ENCODE data around the gene BCAT1. TPM values are rescaled to one million over a fixed set of nuclear protein-coding genes. Genes with fewer than 3 reads are reported as not detected.
"Not testable (repeated sequence)": the region's sequence is repeated elsewhere in the genome, so short reads cannot be mapped to it uniquely, and the experiment has no call there.

BCAT1 gene
- total and polyA plus RNA-seq, 2 donors from 2014 or later = 1.3 to 15.5 TPM

DNA sequence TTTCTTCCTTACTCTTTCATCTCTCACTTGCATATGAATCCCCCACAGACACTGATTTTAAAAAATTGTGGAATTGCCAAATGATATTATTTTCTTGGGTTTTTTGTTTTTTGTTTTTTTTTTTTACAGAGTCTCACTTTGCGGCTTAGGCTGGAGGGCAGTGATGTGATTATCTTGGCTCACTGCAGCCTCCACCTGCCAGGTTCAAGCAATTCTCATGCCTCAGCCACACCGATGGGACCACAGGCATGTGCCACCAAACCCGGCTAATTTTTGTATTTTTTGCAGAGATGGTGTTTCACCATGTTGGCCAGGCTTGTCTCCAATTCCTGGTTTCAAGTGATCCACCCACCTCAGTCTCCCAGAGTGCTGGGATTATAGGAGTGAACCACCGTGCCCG is 68.2 kb downstream of the BCAT1 start:
- no peak for TF ChIP-seq CTCF (IDR thresholded peaks at IDR 0.05; ENCODE audit: borderline replicate concordance, extremely low read depth, insufficient read depth)
- Histone ChIP-seq H3K9ac (ENCODE audit: low read length in 3 of 3) (no peak overlapping the region), H3K36me3 (ENCODE audit: control insufficient read depth in 2 of 3, insufficient read depth in 3 of 3, low read length in 3 of 3) (no peaks in the 10 kb centered on the region), H3K4me1 (ENCODE audit: control insufficient read depth in 2 of 3, insufficient read depth in 2 of 3, low read depth in 1 of 3, low read length in 3 of 3) (no peaks in the 10 kb centered on the region), H3K9me3 (ENCODE audit: control insufficient read depth in 2 of 3, insufficient read depth in 1 of 3, low read length in 3 of 3) (no peaks in the 10 kb centered on the region), H3K4me3 (ENCODE audit: low read length in 3 of 3) (no peak overlapping the region), H3K27me3 (ENCODE audit: control insufficient read depth, insufficient read depth, low read length) (no peaks in the 10 kb centered on the region), H3K27ac (ENCODE audit: low read depth in 2 of 2, low read length in 2 of 2) (no peak overlapping the region)
- DNase-seq (no peak), FAIRE-seq (no peak)
- intact Hi-C loops (cut with DNase I) = no loop called here

DNA sequence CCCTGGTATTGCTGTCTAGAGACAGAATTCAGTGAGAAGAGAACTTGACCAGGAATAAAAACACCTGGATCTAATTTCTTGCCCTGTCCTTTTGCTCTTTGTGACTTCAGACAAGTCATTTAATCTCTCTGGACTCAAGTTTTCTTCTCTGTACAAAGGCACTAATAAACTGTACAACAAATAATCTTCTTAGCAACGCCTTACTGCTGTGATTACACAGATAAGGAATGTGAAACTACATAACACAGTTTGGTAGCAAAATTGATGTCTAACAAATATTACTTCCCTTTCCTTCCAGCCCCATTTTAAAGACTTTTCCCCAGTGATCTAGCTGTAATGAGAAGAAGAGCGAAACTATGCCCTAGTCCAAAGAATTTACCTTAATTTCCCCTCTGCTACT is 69.3 kb downstream of the BCAT1 start:
- DNase-seq (no peak), FAIRE-seq (no peak)
- Histone ChIP-seq H3K9me3 (ENCODE audit: control insufficient read depth in 2 of 3, insufficient read depth in 1 of 3, low read length in 3 of 3) (no peaks in the 10 kb centered on the region), H3K27me3 (ENCODE audit: control insufficient read depth, insufficient read depth, low read length) (no peaks in the 10 kb centered on the region), H3K4me3 (ENCODE audit: low read length in 3 of 3) (no peak overlapping the region), H3K9ac (ENCODE audit: low read length in 3 of 3) (no peak overlapping the region), H3K36me3 (ENCODE audit: control insufficient read depth in 2 of 3, insufficient read depth in 3 of 3, low read length in 3 of 3) (no peaks in the 10 kb centered on the region), H3K4me1 (ENCODE audit: control insufficient read depth in 2 of 3, insufficient read depth in 2 of 3, low read depth in 1 of 3, low read length in 3 of 3) (no peaks in the 10 kb centered on the region), H3K27ac (ENCODE audit: low read depth in 2 of 2, low read length in 2 of 2) (no peak overlapping the region)
- intact Hi-C loops (cut with DNase I) = no loop called here
- no peak for TF ChIP-seq CTCF (IDR thresholded peaks at IDR 0.05; ENCODE audit: borderline replicate concordance, extremely low read depth, insufficient read depth)

DNA sequence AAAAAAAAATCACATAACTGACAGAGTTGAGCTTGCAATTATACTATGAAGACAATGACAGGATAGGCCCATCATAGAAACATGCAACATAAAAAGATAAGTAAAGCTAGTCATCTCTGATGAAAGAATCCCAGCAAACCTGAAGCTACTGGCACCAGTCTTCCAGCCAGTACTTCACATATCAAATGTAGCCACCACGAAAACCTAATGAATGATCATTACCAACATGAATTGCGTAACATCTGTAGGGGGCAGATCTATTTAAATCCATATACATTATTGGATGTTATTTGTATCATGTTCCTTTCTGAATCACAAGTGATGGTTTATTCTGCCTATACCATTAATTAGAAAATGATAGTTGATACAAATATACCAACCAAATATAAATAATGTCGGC is 73.9 kb downstream of the BCAT1 start:
- Histone ChIP-seq H3K9me3 (ENCODE audit: control insufficient read depth in 2 of 3, insufficient read depth in 1 of 3, low read length in 3 of 3) (no peaks in the 10 kb centered on the region), H3K27ac (ENCODE audit: low read depth in 2 of 2, low read length in 2 of 2) (no peak overlapping the region), H3K4me3 (ENCODE audit: low read length in 3 of 3) (no peak overlapping the region), H3K4me1 (ENCODE audit: control insufficient read depth in 2 of 3, insufficient read depth in 2 of 3, low read depth in 1 of 3, low read length in 3 of 3) (no peaks in the 10 kb centered on the region), H3K36me3 (ENCODE audit: control insufficient read depth in 2 of 3, insufficient read depth in 3 of 3, low read length in 3 of 3) (no peaks in the 10 kb centered on the region), H3K27me3 (ENCODE audit: control insufficient read depth, insufficient read depth, low read length) (no peaks in the 10 kb centered on the region), H3K9ac (ENCODE audit: low read length in 3 of 3) (no peak overlapping the region)
- intact Hi-C loops (cut with DNase I) = no loop called here
- DNase-seq (no peak), FAIRE-seq (no peak)
- TF ChIP-seq CTCF (IDR thresholded peaks at IDR 0.05; ENCODE audit: borderline replicate concordance, extremely low read depth, insufficient read depth) = no peak

- DNase-seq (no peak), FAIRE-seq (no peak)
- Histone ChIP-seq H3K4me3 (ENCODE audit: low read length in 3 of 3) (no peak overlapping the region), H3K9ac (ENCODE audit: low read length in 3 of 3) (no peak overlapping the region), H3K9me3 (ENCODE audit: control insufficient read depth in 2 of 3, insufficient read depth in 1 of 3, low read length in 3 of 3) (no peaks in the 10 kb centered on the region), H3K27me3 (ENCODE audit: control insufficient read depth, insufficient read depth, low read length) (no peaks in the 10 kb centered on the region), H3K27ac (ENCODE audit: low read depth in 2 of 2, low read length in 2 of 2) (no peak overlapping the region), H3K4me1 (ENCODE audit: control insufficient read depth in 2 of 3, insufficient read depth in 2 of 3, low read depth in 1 of 3, low read length in 3 of 3) (no peaks in the 10 kb centered on the region), H3K36me3 (ENCODE audit: control insufficient read depth in 2 of 3, insufficient read depth in 3 of 3, low read length in 3 of 3) (no peaks in the 10 kb centered on the region)
- intact Hi-C loops (cut with DNase I) = no loop called here
- no peak for TF ChIP-seq CTCF (IDR thresholded peaks at IDR 0.05; ENCODE audit: borderline replicate concordance, extremely low read depth, insufficient read depth)
These were observed 76.7 kb downstream of the BCAT1 start for GRCh38 chr12:24872211-24872610.

GRCh38 chr12:24866139-24866538 is 82.8 kb downstream of the BCAT1 start:
- H3K9ac ChIP-seq (ENCODE audit: low read length in 3 of 3); H3K9me3 ChIP-seq (ENCODE audit: control insufficient read depth in 2 of 3, insufficient read depth in 1 of 3, low read length in 3 of 3); H3K4me3 ChIP-seq (ENCODE audit: low read length in 3 of 3); H3K36me3 ChIP-seq (ENCODE audit: control insufficient read depth in 2 of 3, insufficient read depth in 3 of 3, low read length in 3 of 3); H3K27me3 ChIP-seq (ENCODE audit: control insufficient read depth, insufficient read depth, low read length); FAIRE-seq; H3K27ac ChIP-seq (ENCODE audit: low read depth in 2 of 2, low read length in 2 of 2); intact Hi-C loops (cut with DNase I); H3K4me1 ChIP-seq (ENCODE audit: control insufficient read depth in 2 of 3, insufficient read depth in 2 of 3, low read depth in 1 of 3, low read length in 3 of 3): not testable (repeated sequence)
- peak in 1 of 5 donors; percentile 67 for DNase-seq

All from kidney (tissue), 14 donors.